ENCODE measurements around the gene UPF3A.

Gene UPF3A

GRCh38 chr13:114314074-114314912 is 32.9 kb downstream of the UPF3A start, which contains the start of gene CHAMP1 (continued):
- TF ChIP-seq MYNN (tag by site-specific recombination; IDR thresholded peaks at IDR 0.05; ENCODE audit: borderline replicate concordance) (no peak), YY2 (tag by site-specific recombination; IDR thresholded peaks at IDR 0.05) (no peak), ZNF521 (tag by site-specific recombination; IDR thresholded peaks at IDR 0.05) (no peak), ZBTB21 (tag by site-specific recombination; IDR thresholded peaks at IDR 0.05) (no peak), ZNF621 (tag by site-specific recombination; IDR thresholded peaks at IDR 0.05) (no peak), GFI1B (tag by site-specific recombination; IDR thresholded peaks at IDR 0.05) (no peak), ZNF19 (tag by site-specific recombination; IDR thresholded peaks at IDR 0.05; ENCODE audit: low read depth) (no peak), PRDM4 (tag by site-specific recombination; IDR thresholded peaks at IDR 0.05) (no peak), ZNF354C (tag by site-specific recombination; IDR thresholded peaks at IDR 0.05; ENCODE audit: borderline replicate concordance, low read depth) (no peak), ZNF184 (tag by site-specific recombination; IDR thresholded peaks at IDR 0.05) (no peak; the same call in 1 of the 2 replicates), ZNF677 (tag by site-specific recombination; IDR thresholded peaks at IDR 0.05) (no peak), ZNF488 (tag by site-specific recombination; IDR thresholded peaks at IDR 0.05) (no peak), ZNF398 (tag by site-specific recombination; IDR thresholded peaks at IDR 0.05) (no peak), ZNF623 (tag by site-specific recombination; IDR thresholded peaks at IDR 0.05) (no peak), ZNF473 (tag by site-specific recombination; IDR thresholded peaks at IDR 0.05) (no peak), ZFP3 (tag by site-specific recombination; IDR thresholded peaks at IDR 0.05; ENCODE audit: low read depth) (no peak), ZNF202 (tag by site-specific recombination; IDR thresholded peaks at IDR 0.05; ENCODE audit: borderline replicate concordance) (no peak), OSR2 (tag by site-specific recombination; IDR thresholded peaks at IDR 0.05) (0 out of 2 replicates have a peak, but pooled peaks have one; percentile 37), ZNF777 (tag by site-specific recombination; IDR thresholded peaks at IDR 0.05; ENCODE audit: borderline replicate concordance) (no peak), ZSCAN16 (tag by site-specific recombination; IDR thresholded peaks at IDR 0.05) (no peak), OVOL3 (tag by site-specific recombination; IDR thresholded peaks at IDR 0.05) (no peak), BCL11B (tag by site-specific recombination; IDR thresholded peaks at IDR 0.05; ENCODE audit: low read depth) (no peak), ZNF146 (tag by site-specific recombination; IDR thresholded peaks at IDR 0.05) (no peak), ZNF791 (tag by site-specific recombination; IDR thresholded peaks at IDR 0.05) (no peak), ZNF121 (tag by site-specific recombination; IDR thresholded peaks at IDR 0.05) (no peak), GLIS1 (tag by site-specific recombination; IDR thresholded peaks at IDR 0.05) (no peak; the same call in 1 of the 2 replicates), HIC1 (tag by site-specific recombination; IDR thresholded peaks at IDR 0.05) (peak; percentile 91), REST (tag by site-specific recombination; IDR thresholded peaks at IDR 0.05) (no peak), ZFHX2 (tag by site-specific recombination; conservative IDR thresholded peaks at IDR 0.05) (peak; percentile 90), KLF16 (tag by site-specific recombination; IDR thresholded peaks at IDR 0.05) (no peak)
